Neutrophil (primary cell): ENCODE measurements around the gene PFKFB3.
"Not testable (repeated sequence)": the region's sequence is repeated elsewhere in the genome, so short reads cannot be mapped to it uniquely, and the experiment has no call there.

ENCODE experiments used
- H3K27ac ChIP-seq: fragments of 200-600 bp; sonication (generic); 2 replicates; pipeline ENCODE4 v1.5.1; 2016; ENCODE audit warnings: mild to moderate bottlenecking, moderate library complexity
- H3K27me3 ChIP-seq: fragments of 200-600 bp; sonication (generic); 2 replicates; pipeline ENCODE4 v1.6.0; 2016; ENCODE audit warnings: mild to moderate bottlenecking
- H3K36me3 ChIP-seq: fragments of 200-600 bp; sonication (generic); 2 replicates; pipeline ENCODE4 v1.5.1; 2017
- H3K4me1 ChIP-seq, 2 experiments: fragments of 200-600 bp in 1 of 2; sonication (generic) in 1 of 2; 1 replicate in 1 of 2; 2 replicates in 1 of 2; pipeline versions ENCODE4 v1.5.1 to v1.6.1; 2013 to 2016; ENCODE audit warnings: low read depth in 1 of 2, low read length in 1 of 2, mild to moderate bottlenecking in 1 of 2, moderate library complexity in 1 of 2; ENCODE audit not compliant: control insufficient read depth in 1 of 2, insufficient read depth in 1 of 2
- H3K4me3 ChIP-seq, 2 experiments: fragments of 200-600 bp in 1 of 2; sonication (generic) in 1 of 2; 1 replicate in 1 of 2; 2 replicates in 1 of 2; pipeline ENCODE4 v1.5.1; 2013 to 2016; ENCODE audit warnings: low read depth in 1 of 2, low read length in 1 of 2, mild to moderate bottlenecking in 1 of 2, moderate library complexity in 1 of 2
- H3K9me3 ChIP-seq: fragments of 200-600 bp; sonication (generic); 2 replicates; pipeline ENCODE4 v1.5.1; 2016
- TF ChIP-seq, protein P1 (sequence below): fragments of 200-600 bp; sonication (generic); IDR thresholded peaks from 2 replicates; pipeline ENCODE4 v1.5.1; 2016; ENCODE audit warnings: antibody characterized with exemption

Gene PFKFB3

GRCh38 chr10:6195376-6195775 lies 7.4 kb upstream of the PFKFB3 start:
- H3K9me3 ChIP-seq: no peaks in the 10 kb centered on the region
- TF ChIP-seq, protein P1, sequence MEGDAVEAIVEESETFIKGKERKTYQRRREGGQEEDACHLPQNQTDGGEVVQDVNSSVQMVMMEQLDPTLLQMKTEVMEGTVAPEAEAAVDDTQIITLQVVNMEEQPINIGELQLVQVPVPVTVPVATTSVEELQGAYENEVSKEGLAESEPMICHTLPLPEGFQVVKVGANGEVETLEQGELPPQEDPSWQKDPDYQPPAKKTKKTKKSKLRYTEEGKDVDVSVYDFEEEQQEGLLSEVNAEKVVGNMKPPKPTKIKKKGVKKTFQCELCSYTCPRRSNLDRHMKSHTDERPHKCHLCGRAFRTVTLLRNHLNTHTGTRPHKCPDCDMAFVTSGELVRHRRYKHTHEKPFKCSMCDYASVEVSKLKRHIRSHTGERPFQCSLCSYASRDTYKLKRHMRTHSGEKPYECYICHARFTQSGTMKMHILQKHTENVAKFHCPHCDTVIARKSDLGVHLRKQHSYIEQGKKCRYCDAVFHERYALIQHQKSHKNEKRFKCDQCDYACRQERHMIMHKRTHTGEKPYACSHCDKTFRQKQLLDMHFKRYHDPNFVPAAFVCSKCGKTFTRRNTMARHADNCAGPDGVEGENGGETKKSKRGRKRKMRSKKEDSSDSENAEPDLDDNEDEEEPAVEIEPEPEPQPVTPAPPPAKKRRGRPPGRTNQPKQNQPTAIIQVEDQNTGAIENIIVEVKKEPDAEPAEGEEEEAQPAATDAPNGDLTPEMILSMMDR: no peak
- H3K27ac ChIP-seq: peak overlapping the region; percentile 89
- H3K4me1 ChIP-seq: peaks cover 73 to 92% of the 10 kb centered on the region in 2 experiments
- H3K36me3 ChIP-seq: no peaks in the 10 kb centered on the region
- H3K4me3 ChIP-seq: no peak overlapping the region
- H3K27me3 ChIP-seq: no peaks in the 10 kb centered on the region

DNA sequence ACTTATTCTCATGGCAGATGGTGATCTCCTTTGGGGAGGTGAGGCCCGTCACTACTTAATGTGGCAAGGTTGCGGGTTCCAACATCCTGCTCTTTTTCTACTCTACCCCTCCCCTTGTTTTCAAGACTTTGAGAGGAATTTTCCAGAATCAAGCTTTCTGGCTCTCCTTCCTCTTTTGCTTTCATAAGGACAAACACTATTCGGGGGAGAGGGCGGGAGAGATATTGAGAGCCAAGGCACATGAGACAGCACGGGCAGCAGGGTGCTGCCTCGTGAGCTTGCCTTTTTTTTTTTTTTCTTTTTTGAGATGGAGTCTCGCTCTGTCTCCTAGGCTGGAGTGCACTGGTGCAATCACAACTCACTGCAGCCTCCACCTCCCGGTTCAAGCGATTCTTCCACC lies 6.9 kb upstream of the PFKFB3 start:
- TF ChIP-seq, protein P1: no peak
- no peaks in the 10 kb centered on the region for H3K36me3 ChIP-seq
- no peaks in the 10 kb centered on the region for H3K9me3 ChIP-seq
- H3K27ac ChIP-seq: peak overlapping the region; percentile 89
- H3K4me1 ChIP-seq: peaks cover 77 to 94% of the 10 kb centered on the region in 2 experiments
- H3K4me3 ChIP-seq: peak overlapping the region in 1 of 2 experiments; percentile 15
- H3K27me3 ChIP-seq: no peaks in the 10 kb centered on the region

GRCh38 chr10:6196524-6196923 lies 6.2 kb upstream of the PFKFB3 start:
- H3K9me3 ChIP-seq: not testable (repeated sequence)

DNA sequence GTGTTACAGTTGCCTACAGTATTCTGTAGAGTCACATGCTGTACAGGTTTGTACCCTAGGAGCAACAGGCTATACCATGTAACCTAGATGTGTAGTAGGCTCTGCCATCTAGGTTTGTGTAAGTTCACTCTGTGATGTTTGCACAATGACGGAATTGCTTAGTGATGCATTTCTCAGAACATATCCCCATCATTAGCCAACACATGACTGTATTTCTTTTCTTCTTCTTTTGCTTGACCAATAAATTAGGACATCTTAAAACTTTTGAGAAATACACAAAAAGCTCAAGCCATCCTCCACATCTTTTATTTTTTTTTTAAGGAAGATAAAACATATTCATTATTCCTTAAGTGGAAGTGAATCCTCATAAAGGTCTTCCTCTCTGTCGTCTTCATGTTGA lies 5.4 kb upstream of the PFKFB3 start:
- Histone ChIP-seq H3K4me3 (peak overlapping the region; percentile 6 to 29), H3K27me3 (no peaks in the 10 kb centered on the region), H3K36me3 (no peaks in the 10 kb centered on the region), H3K27ac (peak overlapping the region; percentile 89), H3K9me3 (no peaks in the 10 kb centered on the region), H3K4me1 (peaks cover 79 to 89% of the 10 kb centered on the region in 2 experiments)
- TF ChIP-seq, protein P1: no peak

More at GRCh38 chr10:6196524-6196923, 6.2 kb upstream of the PFKFB3 start:
- not testable (repeated sequence) for H3K36me3 ChIP-seq, H3K27me3 ChIP-seq
- Histone ChIP-seq H3K27ac (peak overlapping the region; percentile 89), H3K4me3 (peak overlapping the region; percentile 5 to 6), H3K4me1 (peaks cover 79 to 90% of the 10 kb centered on the region in 2 experiments)

DNA sequence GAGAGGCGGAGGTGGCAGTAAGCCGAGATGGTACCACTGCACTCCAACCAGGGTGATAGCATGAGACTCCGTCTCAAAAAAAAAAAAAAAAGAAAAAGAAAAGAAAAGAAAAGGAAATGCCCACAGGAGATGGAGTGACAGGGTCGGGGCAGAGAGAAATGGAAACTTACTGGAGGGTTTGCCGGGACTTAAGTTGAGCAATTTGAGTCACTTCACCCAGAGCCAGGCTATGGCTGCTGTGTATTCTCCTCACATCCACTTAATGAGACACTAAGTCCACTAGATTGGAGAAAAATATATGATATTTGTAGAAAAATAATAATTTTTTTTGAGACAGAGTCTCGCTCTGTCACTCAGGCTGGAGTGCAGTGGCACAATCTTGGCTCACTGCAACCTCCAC lies 4.6 kb upstream of the PFKFB3 start:
- peaks cover 80 to 83% of the 10 kb centered on the region in 2 experiments for H3K4me1 ChIP-seq
- no peaks in the 10 kb centered on the region for H3K27me3 ChIP-seq
- TF ChIP-seq, protein P1: no peak
- peak overlapping the region in 1 of 2 experiments; percentile 6 for H3K4me3 ChIP-seq
- peak overlapping the region; percentile 89 for H3K27ac ChIP-seq
- H3K9me3 ChIP-seq: no peaks in the 10 kb centered on the region
- no peaks in the 10 kb centered on the region for H3K36me3 ChIP-seq

DNA sequence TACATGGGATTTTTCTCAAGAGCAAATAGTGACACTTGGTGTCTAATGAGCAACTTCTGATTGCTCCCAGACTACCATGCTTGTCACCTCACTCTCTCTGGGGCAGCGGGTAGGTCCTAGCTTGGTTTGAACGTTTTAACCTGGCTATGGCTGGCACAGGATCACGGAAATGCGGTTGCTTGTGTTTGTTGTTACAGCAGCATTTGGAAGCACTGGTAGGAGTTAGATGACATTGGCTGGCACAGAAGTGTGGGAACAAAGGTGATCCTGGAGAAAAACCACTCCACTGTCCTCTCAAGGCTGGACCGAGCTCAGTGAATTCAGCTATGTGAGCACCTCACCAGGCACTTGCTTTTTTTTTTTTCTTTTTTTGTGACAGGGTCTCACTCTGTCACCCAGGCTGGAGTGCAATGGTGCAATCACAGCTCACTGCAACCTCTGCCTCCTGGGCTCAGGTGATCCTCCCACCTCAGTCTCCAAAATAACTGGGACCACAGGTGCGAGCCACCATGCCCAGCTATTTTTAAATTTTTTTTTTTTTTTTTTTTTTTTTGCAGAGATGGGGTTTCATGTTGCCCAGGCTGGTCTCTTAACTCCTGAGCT lies 3.5 kb upstream of the PFKFB3 start:
- no peaks in the 10 kb centered on the region for H3K36me3 ChIP-seq
- TF ChIP-seq, protein P1: no peak
- H3K27ac ChIP-seq: peak overlapping the region; percentile 89
- H3K27me3 ChIP-seq: no peaks in the 10 kb centered on the region
- H3K4me3 ChIP-seq: no peak overlapping the region
- no peaks in the 10 kb centered on the region for H3K9me3 ChIP-seq
- H3K4me1 ChIP-seq: peaks cover 79 to 83% of the 10 kb centered on the region in 2 experiments
